ENCODE measurements around the gene PRCC.

The PRCC gene

GRCh38 chr1:156767879-156768604 is 707 bp downstream of the PRCC start:
- Mint-ChIP-seq H3K36me3 (ENCODE audit: low read depth) (peaks cover 42% of the 10 kb centered on the region), H3K4me3 (no peak overlapping the region), H3K9me3 (no peaks in the 10 kb centered on the region), H3K27ac (no peak overlapping the region), H3K4me1 (ENCODE audit: low read depth) (peaks cover 51% of the 10 kb centered on the region), H3K27me3 (no peaks in the 10 kb centered on the region)

GRCh38 chr1:156768610-156769295 is 1.4 kb downstream of the PRCC start:
- peaks cover 58% of the 10 kb centered on the region for H3K4me1 Mint-ChIP-seq (ENCODE audit: low read depth)
- H3K36me3 Mint-ChIP-seq (ENCODE audit: low read depth), result peaks cover 49% of the 10 kb centered on the region
- H3K9me3 Mint-ChIP-seq, result no peaks in the 10 kb centered on the region
- no peak overlapping the region for H3K27ac Mint-ChIP-seq
- no peaks in the 10 kb centered on the region for H3K27me3 Mint-ChIP-seq
- no peak overlapping the region for H3K4me3 Mint-ChIP-seq

GRCh38 chr1:156772222-156772621 is 4.9 kb downstream of the PRCC start:
- Mint-ChIP-seq H3K9me3 (no peaks in the 10 kb centered on the region), H3K36me3 (ENCODE audit: low read depth) (peaks cover 62% of the 10 kb centered on the region), H3K27ac (peak overlapping the region; percentile 26), H3K4me1 (ENCODE audit: low read depth) (peaks cover 72% of the 10 kb centered on the region), H3K27me3 (no peaks in the 10 kb centered on the region), H3K4me3 (no peak overlapping the region)

GRCh38 chr1:156772728-156773497 is 5.6 kb downstream of the PRCC start:
- no peak overlapping the region for H3K27ac Mint-ChIP-seq
- no peaks in the 10 kb centered on the region for H3K27me3 Mint-ChIP-seq
- peaks cover 79% of the 10 kb centered on the region for H3K4me1 Mint-ChIP-seq (ENCODE audit: low read depth)
- no peaks in the 10 kb centered on the region for H3K9me3 Mint-ChIP-seq
- peaks cover 62% of the 10 kb centered on the region for H3K36me3 Mint-ChIP-seq (ENCODE audit: low read depth)
- H3K4me3 Mint-ChIP-seq, result no peak overlapping the region

- Mint-ChIP-seq H3K27ac (peak overlapping the region; percentile 24), H3K4me3 (no peak overlapping the region), H3K36me3 (ENCODE audit: low read depth) (peaks cover 60% of the 10 kb centered on the region), H3K27me3 (no peaks in the 10 kb centered on the region), H3K9me3 (no peaks in the 10 kb centered on the region), H3K4me1 (ENCODE audit: low read depth) (peaks cover 79% of the 10 kb centered on the region)
Observed at GRCh38 chr1:156773607-156774006, 6.3 kb downstream of the PRCC start.

- peaks cover 58% of the 10 kb centered on the region for H3K4me1 Mint-ChIP-seq (ENCODE audit: low read depth)
- H3K4me3 Mint-ChIP-seq, result no peak overlapping the region
- peak overlapping the region; percentile 43 for H3K27ac Mint-ChIP-seq
- peaks cover 43% of the 10 kb centered on the region for H3K36me3 Mint-ChIP-seq (ENCODE audit: low read depth)
- H3K9me3 Mint-ChIP-seq, result no peaks in the 10 kb centered on the region
- H3K27me3 Mint-ChIP-seq, result no peaks in the 10 kb centered on the region
Observed at GRCh38 chr1:156775799-156776198, 8.5 kb downstream of the PRCC start.

- Mint-ChIP-seq H3K27me3 (no peaks in the 10 kb centered on the region), H3K9me3 (no peaks in the 10 kb centered on the region), H3K36me3 (ENCODE audit: low read depth) (peaks cover 47% of the 10 kb centered on the region), H3K4me1 (ENCODE audit: low read depth) (peaks cover 61% of the 10 kb centered on the region), H3K27ac (no peak overlapping the region), H3K4me3 (no peak overlapping the region)
Observed at GRCh38 chr1:156776942-156777341, 9.6 kb downstream of the PRCC start.

- H3K4me1 Mint-ChIP-seq (ENCODE audit: low read depth), result peaks cover 55% of the 10 kb centered on the region
- H3K27ac Mint-ChIP-seq, result peak overlapping the region; percentile 7
Observed at GRCh38 chr1:156777573-156777972, 10.2 kb downstream of the PRCC start.

GRCh38 chr1:156781585-156782186 is 14.4 kb downstream of the PRCC start:
- H3K27ac Mint-ChIP-seq, result no peak overlapping the region
- peaks cover 26% of the 10 kb centered on the region for H3K4me1 Mint-ChIP-seq (ENCODE audit: low read depth)
- H3K9me3 Mint-ChIP-seq, result no peaks in the 10 kb centered on the region
- H3K4me3 Mint-ChIP-seq, result no peak overlapping the region
- H3K36me3 Mint-ChIP-seq (ENCODE audit: low read depth), result peaks cover 45% of the 10 kb centered on the region
- H3K27me3 Mint-ChIP-seq, result no peaks in the 10 kb centered on the region

More at GRCh38 chr1:156777573-156777972, 10.2 kb downstream of the PRCC start:
- H3K36me3 Mint-ChIP-seq (ENCODE audit: low read depth), result peaks cover 47% of the 10 kb centered on the region
- no peaks in the 10 kb centered on the region for H3K9me3 Mint-ChIP-seq
- H3K27me3 Mint-ChIP-seq, result no peaks in the 10 kb centered on the region
- H3K4me3 Mint-ChIP-seq, result no peak overlapping the region

- H3K9me3 Mint-ChIP-seq, result no peaks in the 10 kb centered on the region
- no peak overlapping the region for H3K27ac Mint-ChIP-seq
- H3K27me3 Mint-ChIP-seq, result no peaks in the 10 kb centered on the region
- H3K4me3 Mint-ChIP-seq, result no peak overlapping the region
- peaks cover 66% of the 10 kb centered on the region for H3K36me3 Mint-ChIP-seq (ENCODE audit: low read depth)
- H3K4me1 Mint-ChIP-seq (ENCODE audit: low read depth), result peaks cover 11% of the 10 kb centered on the region
Observed at GRCh38 chr1:156785458-156785857, 18.1 kb downstream of the PRCC start.

- peaks cover 3% of the 10 kb centered on the region for H3K4me1 Mint-ChIP-seq (ENCODE audit: low read depth)
- H3K9me3 Mint-ChIP-seq, result no peaks in the 10 kb centered on the region
- peaks cover 67% of the 10 kb centered on the region for H3K36me3 Mint-ChIP-seq (ENCODE audit: low read depth)
- no peak overlapping the region for H3K27ac Mint-ChIP-seq
- no peaks in the 10 kb centered on the region for H3K27me3 Mint-ChIP-seq
- H3K4me3 Mint-ChIP-seq, result no peak overlapping the region
Observed at GRCh38 chr1:156786640-156787039, 19.3 kb downstream of the PRCC start.

GRCh38 chr1:156788136-156788535 is 20.8 kb downstream of the PRCC start:
- H3K27ac Mint-ChIP-seq, result no peak overlapping the region
- no peaks in the 10 kb centered on the region for H3K4me1 Mint-ChIP-seq (ENCODE audit: low read depth)
- peaks cover 64% of the 10 kb centered on the region for H3K36me3 Mint-ChIP-seq (ENCODE audit: low read depth)
- no peaks in the 10 kb centered on the region for H3K27me3 Mint-ChIP-seq
- H3K4me3 Mint-ChIP-seq, result no peak overlapping the region
- H3K9me3 Mint-ChIP-seq, result no peaks in the 10 kb centered on the region

- H3K27me3 Mint-ChIP-seq, result no peaks in the 10 kb centered on the region
- no peak overlapping the region for H3K4me3 Mint-ChIP-seq
- peaks cover 73% of the 10 kb centered on the region for H3K36me3 Mint-ChIP-seq (ENCODE audit: low read depth)
- H3K4me1 Mint-ChIP-seq (ENCODE audit: low read depth), result no peaks in the 10 kb centered on the region
- no peaks in the 10 kb centered on the region for H3K9me3 Mint-ChIP-seq
- peak overlapping the region; percentile 38 for H3K27ac Mint-ChIP-seq
Observed at GRCh38 chr1:156789621-156790318, 22.4 kb downstream of the PRCC start.
